ENCODE measurements around the gene KCTD16.

KCTD16 gene

GRCh38 chr5:144170276-144171024 is at the start of gene KCTD16, which contains the start of gene YIPF5:
TSS of gene KCTD16 (plus strand) at chr5:144170873.
TSS of gene YIPF5 (minus strand) at chr5:144170659. CDS start at chr5:144169955, 704 bp downstream.
- peak; percentile 83 for DNase-seq

GRCh38 chr5:144121577-144121976 is 49.1 kb upstream of the KCTD16 start:
- DNase-seq: no peak

- no peak for DNase-seq
Measured at GRCh38 chr5:144122081-144122480, 48.6 kb upstream of the KCTD16 start.

- DNase-seq: peak; percentile 28
Measured at GRCh38 chr5:144122641-144123040, 48.0 kb upstream of the KCTD16 start.

GRCh38 chr5:144125163-144125726 is 45.4 kb upstream of the KCTD16 start:
- no peak for DNase-seq

GRCh38 chr5:144126707-144127106 is 44.0 kb upstream of the KCTD16 start:
- no peak for DNase-seq

GRCh38 chr5:144128844-144129243 is 41.8 kb upstream of the KCTD16 start:
- no peak for DNase-seq

- no peak for DNase-seq
Measured at GRCh38 chr5:144130306-144130705, 40.4 kb upstream of the KCTD16 start.

- DNase-seq: no peak
Measured at GRCh38 chr5:144131261-144131660, 39.4 kb upstream of the KCTD16 start.

GRCh38 chr5:144133050-144133633 is 37.5 kb upstream of the KCTD16 start:
- no peak for DNase-seq

- no peak for DNase-seq
Measured at GRCh38 chr5:144134194-144134826, 36.4 kb upstream of the KCTD16 start.

GRCh38 chr5:144135113-144135762 is 35.4 kb upstream of the KCTD16 start:
- DNase-seq: no peak

- no peak for DNase-seq
Measured at GRCh38 chr5:144139586-144139985, 31.1 kb upstream of the KCTD16 start.

GRCh38 chr5:144141585-144141984 is 29.1 kb upstream of the KCTD16 start:
- no peak for DNase-seq

GRCh38 chr5:144142139-144142823 is 28.4 kb upstream of the KCTD16 start:
- no peak for DNase-seq

- no peak for DNase-seq
Measured at GRCh38 chr5:144142824-144143162, 27.9 kb upstream of the KCTD16 start.

GRCh38 chr5:144143625-144144024 is 27.0 kb upstream of the KCTD16 start:
- DNase-seq: no peak

- no peak for DNase-seq
Measured at GRCh38 chr5:144144956-144145751, 25.5 kb upstream of the KCTD16 start.

- DNase-seq: no peak
Measured at GRCh38 chr5:144151026-144151425, 19.6 kb upstream of the KCTD16 start.

- DNase-seq: no peak
Measured at GRCh38 chr5:144156767-144157171, 13.9 kb upstream of the KCTD16 start.

- DNase-seq: no peak
Measured at GRCh38 chr5:144162686-144163085, 8.0 kb upstream of the KCTD16 start.

- DNase-seq: no peak
Measured at GRCh38 chr5:144166696-144167095, 4.0 kb upstream of the KCTD16 start.

All from NCI-H524 treated with DMSO at 0.1 percent for 48 hours (cell line).